Myocyte (in vitro differentiated cells): ENCODE measurements around the gene ITIH2. TPM values are rescaled to one million over a fixed set of nuclear protein-coding genes. Genes with fewer than 3 reads are reported as not detected.
"Not testable (repeated sequence)": the region's sequence is repeated elsewhere in the genome, so short reads cannot be mapped to it uniquely, and the experiment has no call there.

ENCODE experiments used
- DNase-seq: peaks from one replicate; pipeline ENCODE4 v3.0.0-alpha.2; 2012; ENCODE audit warnings: low read depth
- total RNA-seq: library from RNA; depleted of rRNA; stranded (reverse); fragments of >200 nt; gene quantifications from 2 replicates; pipeline ENCODE4 v1.2.3, GENCODE V29; 2014

Gene ITIH2
- total RNA-seq, 1 donor from 2014 or later, result not detected

GRCh38 chr10:7738536-7739407 lies 35.7 kb downstream of the ITIH2 start:
- no peak for DNase-seq

GRCh38 chr10:7744307-7744706 lies 41.2 kb downstream of the ITIH2 start:
- no peak for DNase-seq

GRCh38 chr10:7748637-7749036 lies 45.5 kb downstream of the ITIH2 start:
- DNase-seq, result not testable (repeated sequence)

- DNase-seq, result no peak
These were observed 47.1 kb downstream of the ITIH2 start for GRCh38 chr10:7750222-7750621.

GRCh38 chr10:7752251-7752650 lies 49.1 kb downstream of the ITIH2 start:
- no peak for DNase-seq

GRCh38 chr10:7755103-7755502 lies 52.0 kb downstream of the ITIH2 start:
- DNase-seq, result no peak

GRCh38 chr10:7756360-7756992 lies 53.4 kb downstream of the ITIH2 start:
- peak; percentile 31 for DNase-seq

- DNase-seq, result no peak
These were observed 60.8 kb downstream of the ITIH2 start for GRCh38 chr10:7763929-7764328.

- DNase-seq, result no peak
These were observed 63.1 kb downstream of the ITIH2 start for GRCh38 chr10:7766241-7766640.

GRCh38 chr10:7767209-7767608 lies 64.1 kb downstream of the ITIH2 start:
- no peak for DNase-seq

GRCh38 chr10:7768417-7768816 lies 65.3 kb downstream of the ITIH2 start:
- no peak for DNase-seq

GRCh38 chr10:7773845-7774801 lies 71.0 kb downstream of the ITIH2 start:
- DNase-seq, result no peak

- no peak for DNase-seq
These were observed 73.7 kb downstream of the ITIH2 start for GRCh38 chr10:7776777-7777176.

GRCh38 chr10:7782194-7782593 lies 79.1 kb downstream of the ITIH2 start:
- not testable (repeated sequence) for DNase-seq

- no peak for DNase-seq
These were observed 83.3 kb downstream of the ITIH2 start for GRCh38 chr10:7786430-7786829.

GRCh38 chr10:7787150-7787856 lies 84.2 kb downstream of the ITIH2 start:
- DNase-seq, result peak; percentile 15

GRCh38 chr10:7787857-7788638 lies 84.9 kb downstream of the ITIH2 start, which contains the start of the genes ATP5F1C and KIN:
Gene ATP5F1C (plus strand): TSS chr10:7788177. CDS start chr10:7788208, 31 bp downstream.
Gene KIN (minus strand): TSS chr10:7787993. CDS start chr10:7787933, 60 bp downstream.
- peak; percentile 98 for DNase-seq

- peak; percentile 30 for DNase-seq
These were observed 85.6 kb downstream of the ITIH2 start for GRCh38 chr10:7788639-7789286.

GRCh38 chr10:7789390-7789789 lies 86.3 kb downstream of the ITIH2 start:
- peak; percentile 53 for DNase-seq
